ENCODE results near the gene CREB3L2. TPM values are rescaled to one million over a fixed set of nuclear protein-coding genes. Genes with fewer than 3 reads are reported as not detected.

Gene CREB3L2
- total and polyA plus RNA-seq, 5 donors, result 10.7 to 75.1 (median 37.8) TPM

- H3K4me1 ChIP-seq (ENCODE audit: control insufficient read depth, insufficient read depth, low read length), result peaks cover 15% of the 10 kb centered on the region
- DNase-seq (no peak), ATAC-seq (peak in 1 of 2 donors; percentile 23)
These were observed 40.4 kb downstream of the CREB3L2 start for GRCh38 chr7:137961200-137962177.

GRCh38 chr7:137960020-137960419, 41.9 kb downstream of the CREB3L2 start:
- 93% methylated on average over 1 of the region's 1 CpG for WGBS
- H3K9me3 ChIP-seq (ENCODE audit: control insufficient read depth, low read length), result no peaks in the 10 kb centered on the region
- no peak for ATAC-seq
- peaks cover 9% of the 10 kb centered on the region for H3K4me1 ChIP-seq (ENCODE audit: control insufficient read depth, insufficient read depth, low read length)
- H3K27me3 ChIP-seq (ENCODE audit: control insufficient read depth, insufficient read depth), result no peaks in the 10 kb centered on the region
- intact Hi-C loops (cut with DNase I), result no loop called here
- H3K4me3 ChIP-seq (ENCODE audit: low read length), result no peak overlapping the region
- no peak for DNase-seq
- H3K27ac ChIP-seq (ENCODE audit: low read length), result no peak overlapping the region

More at GRCh38 chr7:137961200-137962177, 40.4 kb downstream of the CREB3L2 start:
- Histone ChIP-seq H3K27me3 (ENCODE audit: control insufficient read depth, insufficient read depth) (no peaks in the 10 kb centered on the region), H3K9me3 (ENCODE audit: control insufficient read depth, low read length) (no peaks in the 10 kb centered on the region), H3K27ac (ENCODE audit: low read length) (no peak overlapping the region), H3K4me3 (ENCODE audit: low read length) (no peak overlapping the region)
- intact Hi-C loops (cut with DNase I), result no loop called here
- 90% methylated on average over 11 of the region's 11 CpGs for WGBS

GRCh38 chr7:137958470-137959431, 43.1 kb downstream of the CREB3L2 start:
- 83% methylated on average over 4 of the region's 4 CpGs for WGBS

GRCh38 chr7:137957887-137958286, 44.0 kb downstream of the CREB3L2 start:
- H3K27ac ChIP-seq (ENCODE audit: low read length), result no peak overlapping the region
- H3K4me1 ChIP-seq (ENCODE audit: control insufficient read depth, insufficient read depth, low read length), result peaks cover 14% of the 10 kb centered on the region
- no peaks in the 10 kb centered on the region for H3K9me3 ChIP-seq (ENCODE audit: control insufficient read depth, low read length)
- peak; percentile 60 to 65 (median 63) for DNase-seq
- intact Hi-C loops (cut with DNase I), result no loop called here
- WGBS, result 62% methylated on average over 3 of the region's 3 CpGs
- H3K27me3 ChIP-seq (ENCODE audit: control insufficient read depth, insufficient read depth), result no peaks in the 10 kb centered on the region
- peak; percentile 81 to 88 for ATAC-seq
- H3K4me3 ChIP-seq (ENCODE audit: low read length), result no peak overlapping the region

More at GRCh38 chr7:137958470-137959431, 43.1 kb downstream of the CREB3L2 start:
- Histone ChIP-seq H3K27ac (ENCODE audit: low read length) (no peak overlapping the region), H3K27me3 (ENCODE audit: control insufficient read depth, insufficient read depth) (no peaks in the 10 kb centered on the region), H3K9me3 (ENCODE audit: control insufficient read depth, low read length) (no peaks in the 10 kb centered on the region), H3K4me3 (ENCODE audit: low read length) (no peak overlapping the region), H3K4me1 (ENCODE audit: control insufficient read depth, insufficient read depth, low read length) (peaks cover 15% of the 10 kb centered on the region)
- intact Hi-C loops (cut with DNase I), result no loop called here
- ATAC-seq (no peak), DNase-seq (no peak)

- ATAC-seq (no peak), DNase-seq (no peak)
- Histone ChIP-seq H3K9me3 (ENCODE audit: control insufficient read depth, low read length) (no peaks in the 10 kb centered on the region), H3K4me3 (ENCODE audit: low read length) (no peak overlapping the region), H3K27me3 (ENCODE audit: control insufficient read depth, insufficient read depth) (no peaks in the 10 kb centered on the region), H3K27ac (ENCODE audit: low read length) (no peak overlapping the region), H3K4me1 (ENCODE audit: control insufficient read depth, insufficient read depth, low read length) (peaks cover 13% of the 10 kb centered on the region)
- intact Hi-C loops (cut with DNase I), result no loop called here
- WGBS, result 96% methylated on average over 5 of the region's 5 CpGs
These were observed 45.3 kb downstream of the CREB3L2 start for GRCh38 chr7:137956591-137956990.

GRCh38 chr7:137956183-137956582, 45.7 kb downstream of the CREB3L2 start:
- no peak for ATAC-seq
- Histone ChIP-seq H3K4me1 (ENCODE audit: control insufficient read depth, insufficient read depth, low read length) (peaks cover 12% of the 10 kb centered on the region), H3K27ac (ENCODE audit: low read length) (no peak overlapping the region), H3K27me3 (ENCODE audit: control insufficient read depth, insufficient read depth) (no peaks in the 10 kb centered on the region), H3K4me3 (ENCODE audit: low read length) (no peak overlapping the region), H3K9me3 (ENCODE audit: control insufficient read depth, low read length) (no peaks in the 10 kb centered on the region)
- intact Hi-C loops (cut with DNase I), result no loop called here
- WGBS, result 56% methylated on average over 5 of the region's 5 CpGs
- DNase-seq, result no peak

GRCh38 chr7:137954614-137955013, 47.3 kb downstream of the CREB3L2 start:
- intact Hi-C loops (cut with DNase I), result no loop called here
- H3K27ac ChIP-seq (ENCODE audit: low read length), result no peak overlapping the region

GRCh38 chr7:137953665-137954470, 48.0 kb downstream of the CREB3L2 start:
- ATAC-seq, result no peak
- peaks cover 13% of the 10 kb centered on the region for H3K4me1 ChIP-seq (ENCODE audit: control insufficient read depth, insufficient read depth, low read length)
- intact Hi-C loops (cut with DNase I), result no loop called here

More at GRCh38 chr7:137954614-137955013, 47.3 kb downstream of the CREB3L2 start:
- Histone ChIP-seq H3K27me3 (ENCODE audit: control insufficient read depth, insufficient read depth) (no peaks in the 10 kb centered on the region), H3K4me3 (ENCODE audit: low read length) (no peak overlapping the region), H3K4me1 (ENCODE audit: control insufficient read depth, insufficient read depth, low read length) (peaks cover 15% of the 10 kb centered on the region), H3K9me3 (ENCODE audit: control insufficient read depth, low read length) (no peaks in the 10 kb centered on the region)
- WGBS, result 50% methylated on average over 2 of the region's 2 CpGs
- ATAC-seq (no peak), DNase-seq (no peak)

GRCh38 chr7:137953043-137953664, 48.7 kb downstream of the CREB3L2 start:
- Histone ChIP-seq H3K27me3 (ENCODE audit: control insufficient read depth, insufficient read depth) (no peaks in the 10 kb centered on the region), H3K9me3 (ENCODE audit: control insufficient read depth, low read length) (no peaks in the 10 kb centered on the region), H3K4me1 (ENCODE audit: control insufficient read depth, insufficient read depth, low read length) (peaks cover 12% of the 10 kb centered on the region), H3K27ac (ENCODE audit: low read length) (peak overlapping the region; percentile 12), H3K4me3 (ENCODE audit: low read length) (no peak overlapping the region)
- intact Hi-C loops (cut with DNase I), result no loop called here
- DNase-seq (no peak), ATAC-seq (no peak)
- WGBS, result 51% methylated on average over 8 of the region's 8 CpGs

More at GRCh38 chr7:137953665-137954470, 48.0 kb downstream of the CREB3L2 start:
- H3K27ac ChIP-seq (ENCODE audit: low read length), result no peak overlapping the region
- DNase-seq, result no peak
- H3K4me3 ChIP-seq (ENCODE audit: low read length), result no peak overlapping the region
- 49% methylated on average over 6 of the region's 6 CpGs for WGBS
- H3K9me3 ChIP-seq (ENCODE audit: control insufficient read depth, low read length), result no peaks in the 10 kb centered on the region
- H3K27me3 ChIP-seq (ENCODE audit: control insufficient read depth, insufficient read depth), result no peaks in the 10 kb centered on the region

- ATAC-seq, result no peak
These were observed 49.5 kb downstream of the CREB3L2 start for GRCh38 chr7:137952426-137952805.

More at GRCh38 chr7:137952426-137952805, 49.5 kb downstream of the CREB3L2 start:
- H3K27ac ChIP-seq (ENCODE audit: low read length), result no peak overlapping the region
- no peaks in the 10 kb centered on the region for H3K9me3 ChIP-seq (ENCODE audit: control insufficient read depth, low read length)
- WGBS, result 84% methylated on average over 2 of the region's 2 CpGs
- peaks cover 14% of the 10 kb centered on the region for H3K4me1 ChIP-seq (ENCODE audit: control insufficient read depth, insufficient read depth, low read length)
- DNase-seq, result no peak
- intact Hi-C loops (cut with DNase I), result no loop called here
- H3K27me3 ChIP-seq (ENCODE audit: control insufficient read depth, insufficient read depth), result no peaks in the 10 kb centered on the region
- H3K4me3 ChIP-seq (ENCODE audit: low read length), result no peak overlapping the region
